Ishikawa (cell line): ENCODE data around the gene GLIS1.

ENCODE experiments used
- CEBPB ChIP-seq: IDR thresholded peaks from 2 replicates; pipeline ENCODE4 v1.6.1; 2012
- CREB1 ChIP-seq: IDR thresholded peaks from 2 replicates; pipeline ENCODE4 v1.6.1; 2012; ENCODE audit warnings: low read depth
- EGR1 ChIP-seq: IDR thresholded peaks from 2 replicates; pipeline ENCODE4 v1.6.1; 2012
- EP300 ChIP-seq: IDR thresholded peaks from 2 replicates; pipeline ENCODE4 v1.6.1; 2012; ENCODE audit warnings: borderline replicate concordance
- FOXM1 ChIP-seq: IDR thresholded peaks from 2 replicates; pipeline ENCODE4 v1.6.1; 2012; ENCODE audit warnings: low read depth, borderline replicate concordance
- NFIC ChIP-seq: IDR thresholded peaks from 2 replicates; pipeline ENCODE4 v1.6.1; 2012
- RAD21 ChIP-seq: IDR thresholded peaks from 2 replicates; pipeline ENCODE4 v1.6.1; 2012; ENCODE audit warnings: low read depth
- TAF1 ChIP-seq: IDR thresholded peaks from 2 replicates; pipeline ENCODE4 v1.6.1; 2012; ENCODE audit warnings: low read depth, mild to moderate bottlenecking
- TCF12 ChIP-seq: IDR thresholded peaks from 2 replicates; pipeline ENCODE4 v1.6.1; 2012; ENCODE audit warnings: low read depth
- TEAD4 ChIP-seq: IDR thresholded peaks from 2 replicates; pipeline ENCODE4 v1.6.1; 2012
- YY1 ChIP-seq: IDR thresholded peaks from 2 replicates; pipeline ENCODE4 v1.6.1; 2012; ENCODE audit warnings: low read depth
- ZBTB7A ChIP-seq: IDR thresholded peaks from 2 replicates; pipeline ENCODE4 v1.6.1; 2012; ENCODE audit warnings: low read depth
- TF ChIP-seq, protein P1 (sequence below): IDR thresholded peaks from 2 replicates; pipeline ENCODE4 v1.6.1; 2012
- TF ChIP-seq, protein P2 (sequence below): IDR thresholded peaks from 2 replicates; pipeline ENCODE4 v1.6.1; 2012; ENCODE audit warnings: low read depth, mild to moderate bottlenecking
- TF ChIP-seq, protein P3 (sequence below): IDR thresholded peaks from 2 replicates; pipeline ENCODE4 v1.6.1; 2012

GLIS1 gene

GRCh38 chr1:53703174-53703573 lies 35.8 kb downstream of the GLIS1 start:
- TF ChIP-seq, protein P1, sequence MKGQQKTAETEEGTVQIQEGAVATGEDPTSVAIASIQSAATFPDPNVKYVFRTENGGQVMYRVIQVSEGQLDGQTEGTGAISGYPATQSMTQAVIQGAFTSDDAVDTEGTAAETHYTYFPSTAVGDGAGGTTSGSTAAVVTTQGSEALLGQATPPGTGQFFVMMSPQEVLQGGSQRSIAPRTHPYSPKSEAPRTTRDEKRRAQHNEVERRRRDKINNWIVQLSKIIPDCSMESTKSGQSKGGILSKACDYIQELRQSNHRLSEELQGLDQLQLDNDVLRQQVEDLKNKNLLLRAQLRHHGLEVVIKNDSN = no peak
- TF ChIP-seq, protein P2, sequence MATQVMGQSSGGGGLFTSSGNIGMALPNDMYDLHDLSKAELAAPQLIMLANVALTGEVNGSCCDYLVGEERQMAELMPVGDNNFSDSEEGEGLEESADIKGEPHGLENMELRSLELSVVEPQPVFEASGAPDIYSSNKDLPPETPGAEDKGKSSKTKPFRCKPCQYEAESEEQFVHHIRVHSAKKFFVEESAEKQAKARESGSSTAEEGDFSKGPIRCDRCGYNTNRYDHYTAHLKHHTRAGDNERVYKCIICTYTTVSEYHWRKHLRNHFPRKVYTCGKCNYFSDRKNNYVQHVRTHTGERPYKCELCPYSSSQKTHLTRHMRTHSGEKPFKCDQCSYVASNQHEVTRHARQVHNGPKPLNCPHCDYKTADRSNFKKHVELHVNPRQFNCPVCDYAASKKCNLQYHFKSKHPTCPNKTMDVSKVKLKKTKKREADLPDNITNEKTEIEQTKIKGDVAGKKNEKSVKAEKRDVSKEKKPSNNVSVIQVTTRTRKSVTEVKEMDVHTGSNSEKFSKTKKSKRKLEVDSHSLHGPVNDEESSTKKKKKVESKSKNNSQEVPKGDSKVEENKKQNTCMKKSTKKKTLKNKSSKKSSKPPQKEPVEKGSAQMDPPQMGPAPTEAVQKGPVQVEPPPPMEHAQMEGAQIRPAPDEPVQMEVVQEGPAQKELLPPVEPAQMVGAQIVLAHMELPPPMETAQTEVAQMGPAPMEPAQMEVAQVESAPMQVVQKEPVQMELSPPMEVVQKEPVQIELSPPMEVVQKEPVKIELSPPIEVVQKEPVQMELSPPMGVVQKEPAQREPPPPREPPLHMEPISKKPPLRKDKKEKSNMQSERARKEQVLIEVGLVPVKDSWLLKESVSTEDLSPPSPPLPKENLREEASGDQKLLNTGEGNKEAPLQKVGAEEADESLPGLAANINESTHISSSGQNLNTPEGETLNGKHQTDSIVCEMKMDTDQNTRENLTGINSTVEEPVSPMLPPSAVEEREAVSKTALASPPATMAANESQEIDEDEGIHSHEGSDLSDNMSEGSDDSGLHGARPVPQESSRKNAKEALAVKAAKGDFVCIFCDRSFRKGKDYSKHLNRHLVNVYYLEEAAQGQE = no peak
- TF ChIP-seq TEAD4 (no peak), TAF1 (no peak), CREB1 (no peak), YY1 (no peak), FOXM1 (no peak), EGR1 (no peak), NFIC (no peak), CEBPB (no peak), EP300 (no peak), ZBTB7A (no peak), TCF12 (no peak)
- TF ChIP-seq, protein P3, sequence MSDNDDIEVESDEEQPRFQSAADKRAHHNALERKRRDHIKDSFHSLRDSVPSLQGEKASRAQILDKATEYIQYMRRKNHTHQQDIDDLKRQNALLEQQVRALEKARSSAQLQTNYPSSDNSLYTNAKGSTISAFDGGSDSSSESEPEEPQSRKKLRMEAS = no peak

DNA sequence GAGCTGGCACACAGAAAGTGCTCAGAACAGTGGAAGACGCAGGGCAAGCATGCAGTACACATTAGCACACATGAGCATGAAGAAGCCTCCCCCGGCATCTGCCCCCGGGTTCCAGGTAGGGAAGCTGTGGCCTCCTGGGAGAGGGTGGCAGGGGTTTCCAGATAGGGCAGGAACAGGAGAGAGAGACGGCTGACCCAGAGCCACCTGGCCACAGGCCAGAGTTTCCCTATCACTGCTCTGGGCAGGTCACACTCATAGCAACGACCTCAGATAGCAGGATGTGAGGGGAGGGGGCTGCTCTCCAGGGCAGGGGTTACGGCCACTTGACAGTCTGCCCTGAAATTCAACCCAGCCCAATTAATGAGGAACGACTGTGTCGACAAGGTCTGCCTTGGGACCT lies 36.6 kb downstream of the GLIS1 start:
- TF ChIP-seq NFIC (no peak), RAD21 (no peak), CREB1 (no peak), EP300 (no peak), YY1 (no peak), TEAD4 (no peak)
- TF ChIP-seq, protein P1 = no peak
- TF ChIP-seq, protein P3 = no peak
- TF ChIP-seq, protein P2 = no peak

- TF ChIP-seq TCF12 = no peak
- TF ChIP-seq, protein P1 = no peak
- TF ChIP-seq YY1 = no peak
- TF ChIP-seq CEBPB = no peak
- TF ChIP-seq RAD21 = no peak
- no peak for TF ChIP-seq EGR1
- no peak for TF ChIP-seq FOXM1
- no peak for TF ChIP-seq TAF1
- no peak for TF ChIP-seq NFIC
- TF ChIP-seq, protein P2 = no peak
- TF ChIP-seq EP300 = no peak
- no peak for TF ChIP-seq ZBTB7A
- TF ChIP-seq TEAD4 = no peak
- TF ChIP-seq, protein P3 = no peak
- no peak for TF ChIP-seq CREB1
These were observed 38.2 kb downstream of the GLIS1 start for GRCh38 chr1:53700776-53701175.

DNA sequence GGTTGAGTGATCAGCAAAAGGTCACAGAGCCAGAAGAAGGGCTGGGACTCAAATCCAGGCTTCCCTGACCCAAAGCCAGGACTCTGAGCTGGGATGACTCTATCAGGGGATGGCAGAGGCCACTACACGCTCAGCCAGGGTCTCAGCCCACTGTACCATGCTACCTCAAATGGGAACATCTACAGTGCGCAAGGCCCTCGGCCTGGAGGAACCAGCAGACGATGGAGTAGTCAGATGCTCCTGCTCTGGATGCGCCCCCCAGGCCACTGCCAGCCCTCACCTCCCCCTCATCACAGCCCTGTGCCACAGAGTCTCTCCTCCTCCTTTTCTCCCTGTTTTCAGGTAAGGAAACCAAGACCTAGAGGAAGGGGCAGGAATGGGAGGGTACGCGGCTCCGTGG lies 39.0 kb downstream of the GLIS1 start:
- TF ChIP-seq EP300 = no peak
- no peak for TF ChIP-seq EGR1
- TF ChIP-seq TEAD4 = no peak
- TF ChIP-seq TAF1 = no peak
- no peak for TF ChIP-seq TCF12
- no peak for TF ChIP-seq FOXM1
- no peak for TF ChIP-seq ZBTB7A
- no peak for TF ChIP-seq CEBPB
- TF ChIP-seq NFIC = no peak
- no peak for TF ChIP-seq CREB1
- no peak for TF ChIP-seq YY1
- TF ChIP-seq RAD21 = no peak
- TF ChIP-seq, protein P2 = no peak
- TF ChIP-seq, protein P3 = no peak
- TF ChIP-seq, protein P1 = no peak
